GM23338 (cell line): ENCODE results near the gene LRMDA.

Experiments used
- CREB1 ChIP-seq: fragments of 250-450 bp; sonication (Bioruptor Pico); IDR thresholded peaks from 2 replicates; pipeline ENCODE4 v1.5.0; 2020; ENCODE audit warnings: low read depth, mild to moderate bottlenecking, moderate library complexity
- EZH2 ChIP-seq: fragments of 200-600 bp; sonication (generic); IDR thresholded peaks from one replicate; pipeline ENCODE4 v1.8.0; 2017; ENCODE audit warnings: antibody characterized with exemption, mild to moderate bottlenecking, low read depth; ENCODE audit not compliant: unreplicated experiment
- EZH2phosphoT487 ChIP-seq: fragments of 200-600 bp; sonication (generic); IDR thresholded peaks from one replicate; pipeline ENCODE4 v1.8.1; 2018; ENCODE audit warnings: antibody characterized with exemption; ENCODE audit not compliant: unreplicated experiment
- JUNB ChIP-seq: IDR thresholded peaks from one replicate; pipeline ENCODE4 v1.6.1; 2016; ENCODE audit warnings: antibody characterized with exemption; ENCODE audit not compliant: unreplicated experiment
- NANOG ChIP-seq: IDR thresholded peaks from 2 replicates; pipeline ENCODE4 v1.6.1; 2016; ENCODE audit warnings: antibody characterized with exemption, borderline replicate concordance
- POLR2AphosphoS5 ChIP-seq: IDR thresholded peaks from 2 replicates; pipeline ENCODE4 v1.6.1; 2016; ENCODE audit warnings: antibody characterized with exemption, low read depth
- STAT1 ChIP-seq: IDR thresholded peaks from one replicate; pipeline ENCODE4 v1.6.1; 2016; ENCODE audit warnings: antibody characterized with exemption; ENCODE audit not compliant: unreplicated experiment
- ZNF114 ChIP-seq: fragments of 250-450 bp; sonication (Bioruptor Pico); IDR thresholded peaks from 2 replicates; pipeline ENCODE4 v1.5.0; 2020; ENCODE audit warnings: mild to moderate bottlenecking, moderate library complexity
- ZNF331 ChIP-seq: fragments of 250-450 bp; sonication (Bioruptor Pico); IDR thresholded peaks from 2 replicates; pipeline ENCODE4 v1.5.0; 2020; ENCODE audit warnings: low read depth, mild to moderate bottlenecking, moderate library complexity
- TF ChIP-seq, protein P1 (sequence below), 2 experiments: fragments of 200-600 bp in 1 of 2; sonication (generic) in 1 of 2; conservative IDR thresholded peaks; 2 replicates each; pipeline versions ENCODE4 v1.5.1 to v1.6.1; 2016 to 2017; ENCODE audit warnings: antibody characterized with exemption in 2 of 2, low read depth in 2 of 2, mild to moderate bottlenecking in 2 of 2, moderate library complexity in 1 of 2
- TF ChIP-seq, protein P2 (sequence below): IDR thresholded peaks from 2 replicates; pipeline ENCODE4 v1.6.1; 2016; ENCODE audit warnings: antibody characterized with exemption
- TF ChIP-seq, protein P3 (sequence below): IDR thresholded peaks from one replicate; pipeline ENCODE4 v1.6.1; 2018; ENCODE audit warnings: antibody characterized with exemption; ENCODE audit not compliant: unreplicated experiment
- TF ChIP-seq, protein P4 (sequence below): fragments of 250-450 bp; sonication (Bioruptor Pico); IDR thresholded peaks from 2 replicates; pipeline ENCODE4 v1.5.0; 2020; ENCODE audit warnings: mild to moderate bottlenecking, moderate library complexity

DNA sequence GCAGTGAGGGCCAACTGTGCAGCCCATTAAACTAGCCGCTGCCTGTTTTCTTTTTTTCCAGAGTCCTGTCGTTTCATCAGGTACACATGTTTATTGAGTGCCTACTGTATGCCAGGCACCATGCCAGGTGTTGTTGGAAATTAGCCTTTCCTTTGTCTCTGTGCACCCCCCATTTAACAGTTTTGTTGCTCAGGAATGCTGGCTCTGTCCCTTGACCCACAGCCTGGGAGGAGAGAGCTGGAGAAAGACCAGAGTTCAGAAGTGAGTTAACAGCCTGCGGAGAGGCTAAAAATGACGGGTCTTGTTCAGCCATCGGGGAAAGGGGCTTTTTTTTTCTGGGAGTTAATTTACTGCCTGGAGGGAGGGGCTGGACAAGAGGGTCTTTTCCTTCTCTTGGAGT is 1.3 kb downstream of the LRMDA start:
- TF ChIP-seq, protein P1, sequence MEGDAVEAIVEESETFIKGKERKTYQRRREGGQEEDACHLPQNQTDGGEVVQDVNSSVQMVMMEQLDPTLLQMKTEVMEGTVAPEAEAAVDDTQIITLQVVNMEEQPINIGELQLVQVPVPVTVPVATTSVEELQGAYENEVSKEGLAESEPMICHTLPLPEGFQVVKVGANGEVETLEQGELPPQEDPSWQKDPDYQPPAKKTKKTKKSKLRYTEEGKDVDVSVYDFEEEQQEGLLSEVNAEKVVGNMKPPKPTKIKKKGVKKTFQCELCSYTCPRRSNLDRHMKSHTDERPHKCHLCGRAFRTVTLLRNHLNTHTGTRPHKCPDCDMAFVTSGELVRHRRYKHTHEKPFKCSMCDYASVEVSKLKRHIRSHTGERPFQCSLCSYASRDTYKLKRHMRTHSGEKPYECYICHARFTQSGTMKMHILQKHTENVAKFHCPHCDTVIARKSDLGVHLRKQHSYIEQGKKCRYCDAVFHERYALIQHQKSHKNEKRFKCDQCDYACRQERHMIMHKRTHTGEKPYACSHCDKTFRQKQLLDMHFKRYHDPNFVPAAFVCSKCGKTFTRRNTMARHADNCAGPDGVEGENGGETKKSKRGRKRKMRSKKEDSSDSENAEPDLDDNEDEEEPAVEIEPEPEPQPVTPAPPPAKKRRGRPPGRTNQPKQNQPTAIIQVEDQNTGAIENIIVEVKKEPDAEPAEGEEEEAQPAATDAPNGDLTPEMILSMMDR (conservative IDR thresholded peaks at IDR 0.05; ENCODE audit: low read depth in 2 of 2): no peak
- TF ChIP-seq, protein P2, sequence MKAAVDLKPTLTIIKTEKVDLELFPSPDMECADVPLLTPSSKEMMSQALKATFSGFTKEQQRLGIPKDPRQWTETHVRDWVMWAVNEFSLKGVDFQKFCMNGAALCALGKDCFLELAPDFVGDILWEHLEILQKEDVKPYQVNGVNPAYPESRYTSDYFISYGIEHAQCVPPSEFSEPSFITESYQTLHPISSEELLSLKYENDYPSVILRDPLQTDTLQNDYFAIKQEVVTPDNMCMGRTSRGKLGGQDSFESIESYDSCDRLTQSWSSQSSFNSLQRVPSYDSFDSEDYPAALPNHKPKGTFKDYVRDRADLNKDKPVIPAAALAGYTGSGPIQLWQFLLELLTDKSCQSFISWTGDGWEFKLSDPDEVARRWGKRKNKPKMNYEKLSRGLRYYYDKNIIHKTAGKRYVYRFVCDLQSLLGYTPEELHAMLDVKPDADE: no peak
- TF ChIP-seq, protein P3, sequence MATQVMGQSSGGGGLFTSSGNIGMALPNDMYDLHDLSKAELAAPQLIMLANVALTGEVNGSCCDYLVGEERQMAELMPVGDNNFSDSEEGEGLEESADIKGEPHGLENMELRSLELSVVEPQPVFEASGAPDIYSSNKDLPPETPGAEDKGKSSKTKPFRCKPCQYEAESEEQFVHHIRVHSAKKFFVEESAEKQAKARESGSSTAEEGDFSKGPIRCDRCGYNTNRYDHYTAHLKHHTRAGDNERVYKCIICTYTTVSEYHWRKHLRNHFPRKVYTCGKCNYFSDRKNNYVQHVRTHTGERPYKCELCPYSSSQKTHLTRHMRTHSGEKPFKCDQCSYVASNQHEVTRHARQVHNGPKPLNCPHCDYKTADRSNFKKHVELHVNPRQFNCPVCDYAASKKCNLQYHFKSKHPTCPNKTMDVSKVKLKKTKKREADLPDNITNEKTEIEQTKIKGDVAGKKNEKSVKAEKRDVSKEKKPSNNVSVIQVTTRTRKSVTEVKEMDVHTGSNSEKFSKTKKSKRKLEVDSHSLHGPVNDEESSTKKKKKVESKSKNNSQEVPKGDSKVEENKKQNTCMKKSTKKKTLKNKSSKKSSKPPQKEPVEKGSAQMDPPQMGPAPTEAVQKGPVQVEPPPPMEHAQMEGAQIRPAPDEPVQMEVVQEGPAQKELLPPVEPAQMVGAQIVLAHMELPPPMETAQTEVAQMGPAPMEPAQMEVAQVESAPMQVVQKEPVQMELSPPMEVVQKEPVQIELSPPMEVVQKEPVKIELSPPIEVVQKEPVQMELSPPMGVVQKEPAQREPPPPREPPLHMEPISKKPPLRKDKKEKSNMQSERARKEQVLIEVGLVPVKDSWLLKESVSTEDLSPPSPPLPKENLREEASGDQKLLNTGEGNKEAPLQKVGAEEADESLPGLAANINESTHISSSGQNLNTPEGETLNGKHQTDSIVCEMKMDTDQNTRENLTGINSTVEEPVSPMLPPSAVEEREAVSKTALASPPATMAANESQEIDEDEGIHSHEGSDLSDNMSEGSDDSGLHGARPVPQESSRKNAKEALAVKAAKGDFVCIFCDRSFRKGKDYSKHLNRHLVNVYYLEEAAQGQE: no peak
- TF ChIP-seq EZH2phosphoT487: no peak
- no peak for TF ChIP-seq JUNB
- no peak for TF ChIP-seq POLR2AphosphoS5
- TF ChIP-seq EZH2: no peak
- TF ChIP-seq ZNF331 (CRISPR knock-in tag): no peak
- TF ChIP-seq CREB1 (CRISPR knock-in tag): no peak
- no peak for TF ChIP-seq STAT1
- TF ChIP-seq ZNF114 (CRISPR knock-in tag): no peak
- TF ChIP-seq, protein P4, sequence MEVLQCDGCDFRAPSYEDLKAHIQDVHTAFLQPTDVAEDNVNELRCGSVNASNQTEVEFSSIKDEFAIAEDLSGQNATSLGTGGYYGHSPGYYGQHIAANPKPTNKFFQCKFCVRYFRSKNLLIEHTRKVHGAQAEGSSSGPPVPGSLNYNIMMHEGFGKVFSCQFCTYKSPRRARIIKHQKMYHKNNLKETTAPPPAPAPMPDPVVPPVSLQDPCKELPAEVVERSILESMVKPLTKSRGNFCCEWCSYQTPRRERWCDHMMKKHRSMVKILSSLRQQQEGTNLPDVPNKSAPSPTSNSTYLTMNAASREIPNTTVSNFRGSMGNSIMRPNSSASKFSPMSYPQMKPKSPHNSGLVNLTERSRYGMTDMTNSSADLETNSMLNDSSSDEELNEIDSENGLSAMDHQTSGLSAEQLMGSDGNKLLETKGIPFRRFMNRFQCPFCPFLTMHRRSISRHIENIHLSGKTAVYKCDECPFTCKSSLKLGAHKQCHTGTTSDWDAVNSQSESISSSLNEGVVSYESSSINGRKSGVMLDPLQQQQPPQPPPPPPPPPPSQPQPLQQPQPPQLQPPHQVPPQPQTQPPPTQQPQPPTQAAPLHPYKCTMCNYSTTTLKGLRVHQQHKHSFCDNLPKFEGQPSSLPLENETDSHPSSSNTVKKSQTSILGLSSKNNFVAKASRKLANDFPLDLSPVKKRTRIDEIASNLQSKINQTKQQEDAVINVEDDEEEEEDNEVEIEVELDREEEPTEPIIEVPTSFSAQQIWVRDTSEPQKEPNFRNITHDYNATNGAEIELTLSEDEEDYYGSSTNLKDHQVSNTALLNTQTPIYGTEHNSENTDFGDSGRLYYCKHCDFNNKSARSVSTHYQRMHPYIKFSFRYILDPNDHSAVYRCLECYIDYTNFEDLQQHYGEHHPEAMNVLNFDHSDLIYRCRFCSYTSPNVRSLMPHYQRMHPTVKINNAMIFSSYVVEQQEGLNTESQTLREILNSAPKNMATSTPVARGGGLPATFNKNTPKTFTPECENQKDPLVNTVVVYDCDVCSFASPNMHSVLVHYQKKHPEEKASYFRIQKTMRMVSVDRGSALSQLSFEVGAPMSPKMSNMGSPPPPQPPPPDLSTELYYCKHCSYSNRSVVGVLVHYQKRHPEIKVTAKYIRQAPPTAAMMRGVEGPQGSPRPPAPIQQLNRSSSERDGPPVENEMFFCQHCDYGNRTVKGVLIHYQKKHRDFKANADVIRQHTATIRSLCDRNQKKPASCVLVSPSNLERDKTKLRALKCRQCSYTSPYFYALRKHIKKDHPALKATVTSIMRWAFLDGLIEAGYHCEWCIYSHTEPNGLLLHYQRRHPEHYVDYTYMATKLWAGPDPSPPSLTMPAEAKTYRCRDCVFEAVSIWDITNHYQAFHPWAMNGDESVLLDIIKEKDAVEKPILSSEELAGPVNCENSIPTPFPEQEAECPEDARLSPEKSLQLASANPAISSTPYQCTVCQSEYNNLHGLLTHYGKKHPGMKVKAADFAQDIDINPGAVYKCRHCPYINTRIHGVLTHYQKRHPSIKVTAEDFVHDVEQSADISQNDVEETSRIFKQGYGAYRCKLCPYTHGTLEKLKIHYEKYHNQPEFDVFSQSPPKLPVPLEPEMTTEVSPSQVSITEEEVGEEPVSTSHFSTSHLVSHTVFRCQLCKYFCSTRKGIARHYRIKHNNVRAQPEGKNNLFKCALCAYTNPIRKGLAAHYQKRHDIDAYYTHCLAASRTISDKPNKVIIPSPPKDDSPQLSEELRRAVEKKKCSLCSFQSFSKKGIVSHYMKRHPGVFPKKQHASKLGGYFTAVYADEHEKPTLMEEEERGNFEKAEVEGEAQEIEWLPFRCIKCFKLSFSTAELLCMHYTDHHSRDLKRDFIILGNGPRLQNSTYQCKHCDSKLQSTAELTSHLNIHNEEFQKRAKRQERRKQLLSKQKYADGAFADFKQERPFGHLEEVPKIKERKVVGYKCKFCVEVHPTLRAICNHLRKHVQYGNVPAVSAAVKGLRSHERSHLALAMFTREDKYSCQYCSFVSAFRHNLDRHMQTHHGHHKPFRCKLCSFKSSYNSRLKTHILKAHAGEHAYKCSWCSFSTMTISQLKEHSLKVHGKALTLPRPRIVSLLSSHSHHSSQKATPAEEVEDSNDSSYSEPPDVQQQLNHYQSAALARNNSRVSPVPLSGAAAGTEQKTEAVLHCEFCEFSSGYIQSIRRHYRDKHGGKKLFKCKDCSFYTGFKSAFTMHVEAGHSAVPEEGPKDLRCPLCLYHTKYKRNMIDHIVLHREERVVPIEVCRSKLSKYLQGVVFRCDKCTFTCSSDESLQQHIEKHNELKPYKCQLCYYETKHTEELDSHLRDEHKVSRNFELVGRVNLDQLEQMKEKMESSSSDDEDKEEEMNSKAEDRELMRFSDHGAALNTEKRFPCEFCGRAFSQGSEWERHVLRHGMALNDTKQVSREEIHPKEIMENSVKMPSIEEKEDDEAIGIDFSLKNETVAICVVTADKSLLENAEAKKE: no peak
- TF ChIP-seq NANOG: no peak
